Mucosa of gallbladder (tissue), 1 donor: Measurements from ENCODE around the gene BCDIN3D. TPM values are rescaled to one million over a fixed set of nuclear protein-coding genes. Genes with fewer than 3 reads are reported as not detected.
A peak's percentile ranks its signal among the peaks of the same experiment; 100 is the strongest.
"Not testable (repeated sequence)": the region's sequence is repeated elsewhere in the genome, so short reads cannot be mapped to it uniquely, and the experiment has no call there.

Source experiments
- DNase-seq: peaks from one replicate; pipeline ENCODE4 v3.0.0-alpha.2; 2020; ENCODE audit warnings: low spot score
- total RNA-seq: library from RNA; stranded (reverse); gene quantifications from one replicate; pipeline ENCODE4 v1.2.1, GENCODE V29; 2021
- donor health status: DM: no; HTN: no; CAD: no.

Gene BCDIN3D
- total RNA-seq, 1 donor from 2014 or later, result 6.0 TPM

- DNase-seq, result not testable (repeated sequence)
Observed at GRCh38 chr12:49860921-49861320, 18.0 kb upstream of the BCDIN3D start.

GRCh38 chr12:49855890-49856289 lies 13.0 kb upstream of the BCDIN3D start:
- DNase-seq, result not testable (repeated sequence)

DNA sequence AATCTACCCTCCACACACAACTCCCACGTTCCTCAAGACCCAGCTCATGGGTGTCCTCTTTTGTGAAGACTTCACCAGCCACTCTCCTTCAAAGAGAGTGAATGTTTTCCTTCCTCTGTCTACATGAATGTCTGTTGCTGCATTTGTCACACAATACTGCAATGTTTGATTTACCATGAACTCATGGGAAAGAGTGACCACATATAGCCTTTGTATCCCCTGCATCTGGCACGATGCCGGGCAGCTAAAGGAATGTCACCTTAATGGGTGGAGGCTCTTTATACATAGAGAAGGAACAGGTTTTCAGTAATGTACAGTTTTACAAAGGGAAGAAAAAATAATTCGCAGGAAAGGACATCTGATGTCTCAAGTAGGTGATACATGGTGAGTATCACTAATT lies 12.1 kb upstream of the BCDIN3D start:
- DNase-seq, result no peak

GRCh38 chr12:49853671-49854070 lies 10.8 kb upstream of the BCDIN3D start:
- no peak for DNase-seq

DNA sequence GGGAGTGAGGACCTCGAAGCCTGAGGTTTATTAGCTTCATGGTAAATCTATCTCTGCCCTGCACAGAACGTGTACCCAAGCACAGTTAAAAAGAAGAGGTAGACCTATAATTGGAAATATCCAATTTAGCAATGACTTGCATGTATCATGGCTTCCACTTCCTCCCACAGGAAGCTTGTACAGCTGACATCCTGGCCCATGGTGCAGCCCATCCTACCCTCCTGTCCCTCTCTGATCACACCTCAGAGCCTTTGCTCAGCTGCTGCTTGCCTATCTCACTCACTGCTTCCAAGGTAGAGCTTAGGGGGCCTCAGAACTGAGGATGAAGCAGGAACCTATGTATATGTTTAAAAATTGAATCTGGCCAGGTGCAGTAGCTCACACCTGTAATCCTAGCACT lies 4.3 kb upstream of the BCDIN3D start:
- no peak for DNase-seq

GRCh38 chr12:49846032-49846431 lies 3.1 kb upstream of the BCDIN3D start:
- no peak for DNase-seq

DNA sequence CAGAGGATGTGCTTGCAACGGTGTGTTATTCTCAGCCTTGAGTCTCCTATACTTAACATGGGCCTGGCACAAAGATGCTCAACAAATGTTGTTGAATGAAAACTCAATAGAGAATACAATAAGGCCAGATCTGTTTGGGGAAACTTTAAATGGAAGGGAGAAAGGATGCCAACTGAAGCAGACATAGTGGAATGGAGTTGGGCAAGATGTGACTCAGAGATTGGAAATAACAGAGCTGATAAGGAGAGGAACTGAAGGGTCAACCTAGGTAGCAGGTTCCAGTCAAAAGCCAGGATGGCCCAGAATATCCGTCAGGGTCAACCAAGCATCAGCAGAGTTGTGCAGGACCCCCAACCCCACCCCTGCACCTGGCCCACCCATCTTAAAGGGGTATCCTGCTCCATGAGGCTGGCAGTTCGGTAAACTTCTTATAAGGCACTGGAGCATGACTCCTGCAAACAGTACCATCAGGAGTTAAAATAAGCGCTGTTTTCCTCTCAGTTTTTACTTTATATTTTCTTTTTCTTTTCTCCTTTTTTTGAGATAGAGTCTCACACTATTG lies 1.1 kb upstream of the BCDIN3D start:
- no peak for DNase-seq

DNA sequence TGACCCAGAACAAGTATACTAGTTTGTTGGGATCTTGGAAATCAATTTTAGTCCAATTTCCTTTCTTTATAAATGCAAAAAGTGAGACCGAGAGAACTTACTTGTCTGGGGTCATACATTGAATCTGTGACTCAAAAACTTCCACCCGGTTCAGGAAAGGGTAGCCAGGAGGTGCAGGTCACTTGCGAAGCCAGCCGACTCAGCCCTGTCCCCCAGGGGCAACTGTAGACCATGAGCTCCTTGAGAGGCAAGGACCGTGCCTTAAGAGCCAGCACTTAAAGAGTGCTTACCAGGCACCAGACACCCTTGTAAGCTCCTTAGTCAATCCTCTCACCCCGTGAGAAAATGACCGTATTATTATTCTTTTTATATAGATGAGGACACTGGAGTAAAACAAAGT lies 505 bp upstream of the BCDIN3D start:
- DNase-seq, result no peak

DNA sequence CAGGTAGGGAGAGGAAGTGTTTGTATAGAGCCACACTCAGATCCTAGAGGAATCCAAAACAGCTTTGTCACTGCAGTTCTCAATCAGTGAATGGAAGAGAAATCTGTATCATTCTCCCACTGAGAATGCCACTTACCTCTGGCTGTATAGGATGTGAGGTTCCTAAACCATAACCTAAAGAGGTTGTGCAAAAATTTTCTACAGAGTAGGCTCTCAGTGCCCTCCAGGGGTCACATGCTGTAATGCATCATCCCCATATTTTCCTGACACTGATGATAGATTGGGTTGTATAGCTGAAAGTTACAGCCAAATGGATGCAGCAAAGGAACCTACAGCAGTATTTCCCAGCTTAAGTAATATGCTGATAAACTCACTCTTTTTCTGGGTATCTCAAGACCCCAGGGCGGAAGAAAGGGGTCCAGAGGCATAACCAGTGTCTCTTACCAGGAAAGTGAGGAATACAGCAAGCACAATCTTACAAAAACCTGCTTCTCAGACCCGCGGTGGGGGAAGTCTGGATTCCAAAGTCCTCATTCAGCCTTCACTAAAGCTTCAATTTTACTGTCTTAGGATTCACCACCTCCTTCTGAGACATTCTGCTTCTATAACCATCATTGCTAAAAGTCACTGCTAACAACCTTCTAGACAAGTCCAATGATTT lies 3.8 kb downstream of the BCDIN3D start:
- no peak for DNase-seq

DNA sequence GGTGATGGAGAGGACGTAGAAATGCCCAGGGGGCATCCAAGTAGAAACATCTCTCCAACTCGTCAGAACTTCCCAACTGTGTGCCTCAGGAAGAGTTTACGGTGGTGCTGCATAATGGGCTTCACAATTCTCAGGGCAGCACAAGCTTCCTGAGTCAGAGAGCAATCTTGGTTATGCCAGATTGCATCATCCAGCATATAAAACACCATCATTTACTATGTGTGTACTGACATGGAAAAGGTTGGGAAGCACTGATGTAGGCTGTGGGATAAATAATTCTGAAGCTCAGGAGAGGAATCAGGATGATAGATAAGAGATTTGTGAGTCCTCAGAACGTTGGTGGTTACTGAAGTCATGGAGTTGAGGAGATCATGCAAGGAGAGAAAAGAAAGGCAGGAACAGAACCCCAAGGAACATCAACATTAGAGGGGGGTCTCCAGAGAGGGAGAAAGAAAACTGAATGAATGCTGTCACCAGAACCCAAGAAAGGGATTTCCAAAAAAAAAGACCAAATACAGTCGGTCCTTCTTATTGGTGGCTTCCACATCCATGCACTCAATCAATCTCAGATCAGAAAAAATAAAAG lies 10.0 kb downstream of the BCDIN3D start:
- DNase-seq, result no peak

DNA sequence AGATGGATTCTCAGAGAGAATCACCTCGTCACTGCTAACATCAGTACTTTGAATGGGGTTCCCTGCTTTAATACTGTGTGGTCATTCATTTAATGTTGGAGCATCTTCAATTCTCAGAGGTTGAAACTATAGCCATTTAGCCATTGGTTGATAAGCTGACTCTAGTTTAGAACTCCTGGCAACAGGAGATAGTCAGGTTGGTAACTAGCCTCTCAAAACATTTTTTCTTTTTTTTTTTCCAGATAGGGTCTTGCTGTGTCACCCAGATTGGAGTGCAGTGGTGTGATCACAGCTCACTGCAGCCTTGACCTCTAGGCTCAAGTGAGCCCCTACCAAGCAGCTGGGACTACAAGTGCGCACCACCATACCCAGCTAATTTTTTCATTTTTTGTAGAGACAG lies 11.2 kb downstream of the BCDIN3D start:
- DNase-seq, result no peak

- DNase-seq, result peak; percentile 95
Observed at GRCh38 chr12:49828133-49829091, 14.5 kb downstream of the BCDIN3D start, which contains the start of gene NCKAP5L. Gene NCKAP5L, minus strand, starts transcription at chr12:49828413. Its CDS starts 24,369 bp downstream, at chr12:49804044.

DNA sequence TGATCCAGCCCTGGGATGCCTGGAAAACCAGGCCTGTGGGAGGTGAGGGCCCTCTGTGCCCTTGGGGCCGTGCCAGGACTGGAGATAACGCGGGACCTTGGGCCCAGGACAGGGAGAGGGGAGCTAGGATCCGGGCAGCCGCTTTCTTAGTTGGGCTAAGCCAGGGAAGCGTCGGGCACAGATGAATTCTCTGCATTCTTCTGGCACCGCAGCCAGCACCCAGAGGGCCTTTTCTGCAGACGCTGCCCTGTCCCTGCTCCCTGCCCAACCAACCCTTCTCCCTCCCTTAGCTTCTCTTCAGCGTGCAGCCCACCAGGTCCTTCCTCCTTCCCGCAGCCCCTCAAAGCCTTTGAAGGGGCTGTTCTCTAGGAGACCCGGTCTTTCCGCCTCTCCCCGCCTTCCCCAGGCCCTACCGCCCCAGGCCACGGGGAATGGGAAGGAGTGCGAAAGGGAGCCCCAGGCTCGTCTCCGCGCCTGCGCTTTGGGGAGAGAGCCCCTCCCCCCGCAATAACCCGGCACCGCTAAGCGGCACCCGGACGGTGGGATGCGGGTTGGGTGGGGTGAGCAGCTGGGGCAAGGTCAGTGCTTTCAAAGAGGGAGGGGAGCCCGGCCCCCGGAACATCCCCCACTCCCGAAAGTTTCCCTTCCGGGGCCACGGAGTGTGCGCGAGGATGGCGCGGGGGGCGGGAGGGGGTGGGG lies 15.4 kb downstream of the BCDIN3D start:
- DNase-seq, result peak; percentile 46

- no peak for DNase-seq
Observed at GRCh38 chr12:49827051-49827400, 15.9 kb downstream of the BCDIN3D start.

DNA sequence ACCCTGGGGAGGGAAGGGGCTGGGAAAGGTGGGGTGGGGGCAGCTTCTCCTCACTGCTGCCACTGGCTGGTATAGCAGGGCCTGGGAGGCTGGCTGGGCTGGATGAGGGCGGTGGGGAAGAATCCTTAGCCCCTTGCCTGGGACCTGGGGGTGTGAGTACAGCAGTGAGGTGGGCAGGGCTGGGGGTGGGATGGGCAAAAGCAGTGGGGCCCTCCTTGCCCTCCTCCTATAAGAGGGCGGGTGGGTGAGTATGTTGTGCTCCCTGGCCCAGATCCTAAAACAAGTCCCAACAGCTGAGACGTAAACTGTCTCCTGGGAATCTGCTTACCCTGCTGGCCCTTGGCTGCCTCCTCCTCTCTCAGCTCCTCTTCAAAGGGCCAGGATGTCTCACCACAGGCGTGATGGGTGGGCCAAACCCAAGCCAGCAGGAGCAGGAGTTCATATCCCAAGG lies 16.9 kb downstream of the BCDIN3D start:
- DNase-seq, result no peak

GRCh38 chr12:49825360-49825970 lies 17.4 kb downstream of the BCDIN3D start:
- DNase-seq, result no peak

- no peak for DNase-seq
Observed at GRCh38 chr12:49824895-49825294, 18.0 kb downstream of the BCDIN3D start.

GRCh38 chr12:49824416-49824815 lies 18.5 kb downstream of the BCDIN3D start:
- DNase-seq, result no peak

DNA sequence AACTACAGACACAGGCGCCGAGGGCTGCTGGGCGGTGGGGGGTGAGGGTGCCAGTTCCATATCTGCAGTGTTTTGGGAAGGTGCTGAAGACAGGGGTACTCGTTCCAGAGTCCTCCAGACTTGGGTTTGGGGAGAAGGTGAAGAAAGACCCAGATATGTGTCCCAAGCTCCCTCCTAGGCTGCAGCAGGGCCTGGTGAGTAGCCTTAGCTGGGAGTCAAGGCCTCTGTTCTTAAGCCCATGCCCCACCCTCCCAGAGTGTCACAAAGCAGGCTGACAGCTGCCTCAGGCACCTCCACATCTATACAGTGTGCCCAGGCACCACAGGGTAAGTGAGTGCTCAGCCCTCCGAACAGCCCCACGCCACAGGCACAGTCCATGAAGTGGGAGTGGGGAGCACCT lies 19.0 kb downstream of the BCDIN3D start:
- DNase-seq, result no peak

- no peak for DNase-seq
Observed at GRCh38 chr12:49823350-49823749, 19.6 kb downstream of the BCDIN3D start.
